HepG2 (cell line): ENCODE results near the gene COLGALT1. TPM values are rescaled to one million over a fixed set of nuclear protein-coding genes. Genes with fewer than 3 reads are reported as not detected.

Experiments
- ATAC-seq: fragments of 200-7000 bp; cut with Tn5 transposase; 3 replicates; pipeline ENCODE4 v1.9.1; 2020; ENCODE audit warnings: mild to moderate bottlenecking, moderate library complexity
- BruUV-seq: library from RNA; stranded (reverse); fragments of 400-500 nt; replicated peaks from 2 replicates; lab custom pipeline; 2021; lab: Mats Ljungman, UMichigan
- CTCF ChIA-PET: fragments of 300-600 bp; formaldehyde crosslinking; extraction: SDS; loops from one replicate; lab custom pipeline; 2021; ENCODE audit warnings: low total read pairs, inconsistent platforms, low intra/inter-chr PET ratio; lab: Yijun Ruan, JAX
- POLR2A ChIA-PET: fragments of 350-600 bp; sonication (Branson Sonifier 250); formaldehyde crosslinking; loops from one replicate; lab custom pipeline; 2020; ENCODE audit warnings: antibody characterized with exemption, inconsistent platforms; lab: Yijun Ruan, JAX
- DNase-seq: peaks from one replicate; pipeline ENCODE4 v3.0.0-alpha.2; 2015; ENCODE audit warnings: low spot score
- FAIRE-seq: peaks from 3 replicates; lab custom pipeline; 2011; peaks lifted over from hg19 to GRCh38; lab: Jason Lieb, UNC
- H2AFZ ChIP-seq: one replicate; pipeline ENCODE4 v1.6.1; 2011; ENCODE audit warnings: low read length, inconsistent platforms
- H3K27ac ChIP-seq: fragments of 300-600 bp; 3 replicates; pipeline ENCODE4 v1.8.0; 2011; ENCODE audit warnings: mixed run types, mild to moderate bottlenecking, mixed read lengths, low read length, inconsistent platforms; ENCODE audit not compliant: insufficient read depth; ENCODE audit errors: extremely low read length
- H3K27me3 ChIP-seq, 2 experiments: fragments of 200-600 bp in 1 of 2; 2 replicates in 1 of 2; 3 replicates in 1 of 2; pipeline versions ENCODE4 v1.6.0 to v1.8.0; 2011; ENCODE audit warnings: low read length in 2 of 2, mild to moderate bottlenecking in 2 of 2, moderate library complexity in 2 of 2, inconsistent platforms in 1 of 2; ENCODE audit not compliant: insufficient read depth in 2 of 2, control insufficient read depth in 1 of 2
- H3K36me3 ChIP-seq, 2 experiments: fragments of 200-600 bp in 1 of 2; replicated peaks in 1 of 2; 2 replicates in 1 of 2; 3 replicates in 1 of 2; pipeline versions ENCODE4 v1.5.1 to v1.8.0; 2011; ENCODE audit warnings: low read length in 2 of 2, inconsistent platforms in 1 of 2; ENCODE audit not compliant: insufficient read depth in 2 of 2, control insufficient read depth in 1 of 2
- H3K4me1 ChIP-seq: 2 replicates; pipeline ENCODE4 v1.5.1; 2012; ENCODE audit warnings: low read length, inconsistent platforms; ENCODE audit not compliant: insufficient read depth
- H3K4me2 ChIP-seq: 2 replicates; pipeline ENCODE4 v1.6.0; 2011; ENCODE audit warnings: low read depth, low read length, inconsistent platforms
- H3K4me3 ChIP-seq, 3 experiments: fragments of 200-600 bp in 1 of 3; sonication (generic), shearing (Covaris generic) in 1 of 3; replicated peaks in 1 of 3; 2 replicates each; pipeline ENCODE4 v1.5.1; 2011 to 2016; ENCODE audit warnings: low read length in 3 of 3, inconsistent platforms in 2 of 3, low read depth in 2 of 3, mild to moderate bottlenecking in 2 of 3, control low read depth in 1 of 3, mixed read lengths in 1 of 3; ENCODE audit not compliant: insufficient read depth in 1 of 3
- H3K79me2 ChIP-seq: one replicate; pipeline ENCODE4 v1.6.1; 2011; ENCODE audit warnings: low read length, inconsistent platforms; ENCODE audit not compliant: insufficient read depth
- H3K9ac ChIP-seq: 2 replicates; pipeline ENCODE4 v1.6.0; 2011; ENCODE audit warnings: mild to moderate bottlenecking, low read depth, low read length, inconsistent platforms; ENCODE audit not compliant: insufficient read depth
- H3K9me3 ChIP-seq: 2 replicates; pipeline ENCODE4 v1.5.1; 2012; ENCODE audit warnings: mild to moderate bottlenecking, low read length
- H4K20me1 ChIP-seq: 2 replicates; pipeline ENCODE4 v1.6.0; 2011; ENCODE audit warnings: inconsistent platforms, mild to moderate bottlenecking, low read length, moderate library complexity; ENCODE audit not compliant: insufficient read depth
- ATM ChIP-seq: fragments of 450-650 bp; IDR thresholded peaks from 2 replicates; pipeline ENCODE4 v1.7.1; 2017; ENCODE audit warnings: mild to moderate bottlenecking, borderline replicate concordance
- FOXO4 ChIP-seq: sonication (generic); formaldehyde crosslinking; conservative IDR thresholded peaks from 2 replicates; pipeline ENCODE4 v1.8.1; 2023; ENCODE audit warnings: missing genetic modification reagents
- HNF1A ChIP-seq, 2 experiments: sonication (generic) in 1 of 2; formaldehyde crosslinking in 1 of 2; IDR thresholded peaks; 2 replicates each; pipeline versions ENCODE4 v1.4.0 to v1.6.1; 2016 to 2020; ENCODE audit warnings: borderline replicate concordance in 1 of 2, low read depth in 1 of 2, mild to moderate bottlenecking in 1 of 2, missing genetic modification reagents in 1 of 2
- JUND ChIP-seq: sonication (generic); formaldehyde crosslinking; IDR thresholded peaks from 2 replicates; pipeline ENCODE4 v1.8.0; 2022; ENCODE audit warnings: mild to moderate bottlenecking, missing genetic modification reagents
- RBM22 ChIP-seq: fragments of 200-400 bp; formaldehyde crosslinking; optimal IDR thresholded peaks from 2 replicates; pipeline ENCODE3; 2017; ENCODE audit warnings: mild to moderate bottlenecking, low read length, moderate library complexity
- SIN3B ChIP-seq: fragments of 150-350 bp; IDR thresholded peaks from 2 replicates; pipeline ENCODE4 v1.6.1; 2014; ENCODE audit warnings: low read length
- ZFP36L2 ChIP-seq: sonication (generic); formaldehyde crosslinking; IDR thresholded peaks from 2 replicates; pipeline ENCODE4 v1.4.0; 2020; ENCODE audit warnings: missing genetic modification reagents
- ZNF362 ChIP-seq: sonication (generic); formaldehyde crosslinking; IDR thresholded peaks from 2 replicates; pipeline ENCODE4 v1.4.0; 2020; ENCODE audit warnings: missing genetic modification reagents, mild to moderate bottlenecking, borderline replicate concordance
- ZNF512 ChIP-seq: sonication (generic); formaldehyde crosslinking; IDR thresholded peaks from 2 replicates; pipeline ENCODE4 v1.4.0; 2020; ENCODE audit warnings: mild to moderate bottlenecking, missing genetic modification reagents
- whole genome bisulfite sequencing: methylation state at CpG from one replicate; pipeline ENCODE4 v1.1.6; 2017; ENCODE audit warnings: low lambda C conversion rate; 5-methylcytosine and 5-hydroxymethylcytosine counted together
- in situ Hi-C: cut with HindIII; loops from 2 replicates; pipeline ENCODE4 v1.10.0; 2017; ENCODE audit warnings: low pct_unique_long_range_greater_than_20kb; ENCODE audit not compliant: extremely low pct_ligation_motif_present
- intact Hi-C: fragments of 100-400 bp; cut with micrococcal nuclease; formaldehyde crosslinking; loops from one replicate; pipeline ENCODE4 v1.10.0; 2022; ENCODE audit not compliant: unreplicated experiment
- polyA plus RNA-seq, 8 experiments: library from polyadenylated mRNA; depleted of rRNA in 3 of 8; stranded (reverse) in 7 of 8; unstranded in 1 of 8; fragments of >200 nt; fragmentation: Illumina TruSeq in 4 of 8; extraction: Trizol in 4 of 8; gene quantifications; 2 replicates each; pipeline versions ENCODE4 v1.2.1 to v1.2.3, GENCODE V29; 2011 to 2016; ENCODE audit warnings: low read depth in 4 of 8, missing spikeins in 1 of 8, mixed read lengths in 1 of 8; ENCODE audit not compliant: insufficient read depth in 1 of 8
- total RNA-seq, 5 experiments: library from RNA; depleted of rRNA; stranded (reverse); fragments of >200 nt; fragmentation: Illumina TruSeq; extraction: Trizol; gene quantifications; 2 replicates each; pipeline ENCODE4 v1.2.3, GENCODE V29; 2016; ENCODE audit warnings: low read depth in 1 of 5

Gene COLGALT1
- total and polyA plus RNA-seq, 2 of the 13 experiments (the other 11 are each of a cell fraction or from before 2014, with no cell fraction given), result 58.0 to 211 TPM

GRCh38 chr19:17620696-17621095, 65.2 kb downstream of the COLGALT1 start:
- in situ Hi-C loops, result no loop called here
- no peaks in the 10 kb centered on the region for H3K79me2 ChIP-seq
- WGBS, result no CpG with 5 or more reads among the region's 1 CpG
- no TSS peak for BruUV-seq
- ATAC-seq (no peak), DNase-seq (no peak), FAIRE-seq (no peak)
- POLR2A ChIA-PET, result no interaction called here
- intact Hi-C loops, result no loop called here
- no peaks in the 10 kb centered on the region for H3K9me3 ChIP-seq
- peaks cover 14% of the 10 kb centered on the region for H3K4me1 ChIP-seq
- H3K4me2 ChIP-seq, result no peak overlapping the region
- no peak overlapping the region for H3K9ac ChIP-seq
- CTCF ChIA-PET, result no interaction called here
- no peak overlapping the region for H2AFZ ChIP-seq
- H3K27me3 ChIP-seq, result no peaks in the 10 kb centered on the region; a peak in 1 of 5 replicates
- no peak overlapping the region for H3K27ac ChIP-seq
- no peak overlapping the region for H3K4me3 ChIP-seq
- H4K20me1 ChIP-seq, result no peaks in the 10 kb centered on the region
- H3K36me3 ChIP-seq, result no peaks in the 10 kb centered on the region
- TF ChIP-seq RBM22 (no peak), ATM (no peak), ZNF512 (CRISPR knock-in tag) (no peak), SIN3B (no peak), JUND (CRISPR knock-in tag) (no peak), ZNF362 (CRISPR knock-in tag) (no peak), ZFP36L2 (CRISPR knock-in tag) (no peak), HNF1A (IDR thresholded peaks at IDR 0.05; ENCODE audit: low read depth) (no peak), HNF1A (CRISPR knock-in tag; IDR thresholded peaks at IDR 0.05; ENCODE audit: borderline replicate concordance) (no peak), FOXO4 (no peak)
